ENCODE data around the gene CLIP2.
"Not testable (repeated sequence)": the region's sequence is repeated elsewhere in the genome, so short reads cannot be mapped to it uniquely, and the experiment has no call there.

The CLIP2 gene

GRCh38 chr7:74318043-74318442 lies 28.8 kb downstream of the CLIP2 start:
- Histone ChIP-seq H3K9me3 (ENCODE audit: control insufficient read depth, low read length) (no peaks in the 10 kb centered on the region), H3K4me3 (ENCODE audit: extremely low read depth, insufficient read depth, low read length, poor library complexity, severe bottlenecking) (no peak overlapping the region), H3K27ac (ENCODE audit: low read depth, low read length, severe bottlenecking) (no peak overlapping the region), H3K4me1 (ENCODE audit: control insufficient read depth, insufficient read depth, low read length, poor library complexity, severe bottlenecking) (no peaks in the 10 kb centered on the region), H3K36me3 (ENCODE audit: control insufficient read depth, insufficient read depth, low read length) (peaks cover 65% of the 10 kb centered on the region)
- WGBS, 2 experiments (ENCODE audit: insufficient coverage in 2 of 2): 93 to 96% methylated on average over 4 to 5 of the region's 8 CpGs

GRCh38 chr7:74320645-74321221 lies 31.5 kb downstream of the CLIP2 start:
- Histone ChIP-seq H3K36me3 (ENCODE audit: control insufficient read depth, insufficient read depth, low read length) (peaks cover 82% of the 10 kb centered on the region), H3K27ac (ENCODE audit: low read depth, low read length, severe bottlenecking) (no peak overlapping the region), H3K9me3 (ENCODE audit: control insufficient read depth, low read length) (no peaks in the 10 kb centered on the region), H3K4me3 (ENCODE audit: extremely low read depth, insufficient read depth, low read length, poor library complexity, severe bottlenecking) (no peak overlapping the region), H3K4me1 (ENCODE audit: control insufficient read depth, insufficient read depth, low read length, poor library complexity, severe bottlenecking) (no peaks in the 10 kb centered on the region)
- WGBS, 2 experiments (ENCODE audit: insufficient coverage in 2 of 2): 70 to 72% methylated on average over 6 to 7 of the region's 9 CpGs

GRCh38 chr7:74322892-74323291 lies 33.7 kb downstream of the CLIP2 start:
- not testable (repeated sequence) for H3K4me1 ChIP-seq (ENCODE audit: control insufficient read depth, insufficient read depth, low read length, poor library complexity, severe bottlenecking)
- H3K36me3 ChIP-seq (ENCODE audit: control insufficient read depth, insufficient read depth, low read length): peaks cover 83% of the 10 kb centered on the region
- 92 to 100% methylated on average over 2 to 4 of the region's 9 CpGs for WGBS, 2 experiments (ENCODE audit: insufficient coverage in 2 of 2)

GRCh38 chr7:74324531-74325209 lies 35.5 kb downstream of the CLIP2 start:
- WGBS, 2 experiments (ENCODE audit: insufficient coverage in 2 of 2): 88 to 91% methylated on average over 6 to 7 of the region's 12 CpGs
- no peak overlapping the region for H3K4me3 ChIP-seq (ENCODE audit: extremely low read depth, insufficient read depth, low read length, poor library complexity, severe bottlenecking)
- H3K27ac ChIP-seq (ENCODE audit: low read depth, low read length, severe bottlenecking): no peak overlapping the region
- H3K4me1 ChIP-seq (ENCODE audit: control insufficient read depth, insufficient read depth, low read length, poor library complexity, severe bottlenecking): no peaks in the 10 kb centered on the region
- peaks cover 80% of the 10 kb centered on the region for H3K36me3 ChIP-seq (ENCODE audit: control insufficient read depth, insufficient read depth, low read length)
- H3K9me3 ChIP-seq (ENCODE audit: control insufficient read depth, low read length): no peaks in the 10 kb centered on the region

More at GRCh38 chr7:74322892-74323291, 33.7 kb downstream of the CLIP2 start:
- H3K4me3 ChIP-seq (ENCODE audit: extremely low read depth, insufficient read depth, low read length, poor library complexity, severe bottlenecking); H3K9me3 ChIP-seq (ENCODE audit: control insufficient read depth, low read length); H3K27ac ChIP-seq (ENCODE audit: low read depth, low read length, severe bottlenecking): not testable (repeated sequence)

- Histone ChIP-seq H3K27ac (ENCODE audit: low read depth, low read length, severe bottlenecking) (no peak overlapping the region), H3K9me3 (ENCODE audit: control insufficient read depth, low read length) (no peaks in the 10 kb centered on the region), H3K36me3 (ENCODE audit: control insufficient read depth, insufficient read depth, low read length) (peaks cover 75% of the 10 kb centered on the region), H3K4me1 (ENCODE audit: control insufficient read depth, insufficient read depth, low read length, poor library complexity, severe bottlenecking) (no peaks in the 10 kb centered on the region), H3K4me3 (ENCODE audit: extremely low read depth, insufficient read depth, low read length, poor library complexity, severe bottlenecking) (no peak overlapping the region)
- WGBS, 2 experiments (ENCODE audit: insufficient coverage in 2 of 2): 71 to 88% methylated on average over 4 to 9 of the region's 9 CpGs
Observed at GRCh38 chr7:74325210-74325565, 36.0 kb downstream of the CLIP2 start.

GRCh38 chr7:74329225-74329624 lies 40.0 kb downstream of the CLIP2 start:
- H3K27ac ChIP-seq (ENCODE audit: low read depth, low read length, severe bottlenecking): no peak overlapping the region
- WGBS, 2 experiments (ENCODE audit: insufficient coverage in 2 of 2): 88 to 97% methylated on average over 5 to 7 of the region's 7 CpGs
- H3K36me3 ChIP-seq (ENCODE audit: control insufficient read depth, insufficient read depth, low read length): peaks cover 67% of the 10 kb centered on the region
- H3K9me3 ChIP-seq (ENCODE audit: control insufficient read depth, low read length): no peaks in the 10 kb centered on the region
- no peak overlapping the region for H3K4me3 ChIP-seq (ENCODE audit: extremely low read depth, insufficient read depth, low read length, poor library complexity, severe bottlenecking)
- H3K4me1 ChIP-seq (ENCODE audit: control insufficient read depth, insufficient read depth, low read length, poor library complexity, severe bottlenecking): peaks cover 5% of the 10 kb centered on the region

GRCh38 chr7:74332373-74333176 lies 43.4 kb downstream of the CLIP2 start:
- Histone ChIP-seq H3K27ac (ENCODE audit: low read depth, low read length, severe bottlenecking) (no peak overlapping the region), H3K36me3 (ENCODE audit: control insufficient read depth, insufficient read depth, low read length) (peaks cover 47% of the 10 kb centered on the region), H3K4me1 (ENCODE audit: control insufficient read depth, insufficient read depth, low read length, poor library complexity, severe bottlenecking) (peaks cover 5% of the 10 kb centered on the region), H3K4me3 (ENCODE audit: extremely low read depth, insufficient read depth, low read length, poor library complexity, severe bottlenecking) (no peak overlapping the region), H3K9me3 (ENCODE audit: control insufficient read depth, low read length) (no peaks in the 10 kb centered on the region)
- 97 to 98% methylated on average over 16 to 17 of the region's 17 CpGs for WGBS, 2 experiments (ENCODE audit: insufficient coverage in 2 of 2)

GRCh38 chr7:74334030-74334429 lies 44.8 kb downstream of the CLIP2 start:
- H3K27ac ChIP-seq (ENCODE audit: low read depth, low read length, severe bottlenecking): no peak overlapping the region
- peaks cover 46% of the 10 kb centered on the region for H3K36me3 ChIP-seq (ENCODE audit: control insufficient read depth, insufficient read depth, low read length)
- H3K4me3 ChIP-seq (ENCODE audit: extremely low read depth, insufficient read depth, low read length, poor library complexity, severe bottlenecking): no peak overlapping the region
- H3K9me3 ChIP-seq (ENCODE audit: control insufficient read depth, low read length): no peaks in the 10 kb centered on the region
- H3K4me1 ChIP-seq (ENCODE audit: control insufficient read depth, insufficient read depth, low read length, poor library complexity, severe bottlenecking): peaks cover 5% of the 10 kb centered on the region
- WGBS, 2 experiments (ENCODE audit: insufficient coverage in 2 of 2): 85 to 90% methylated on average over 11 of the region's 11 CpGs

GRCh38 chr7:74337926-74338325 lies 48.7 kb downstream of the CLIP2 start:
- peaks cover 5% of the 10 kb centered on the region for H3K4me1 ChIP-seq (ENCODE audit: control insufficient read depth, insufficient read depth, low read length, poor library complexity, severe bottlenecking)
- H3K4me3 ChIP-seq (ENCODE audit: extremely low read depth, insufficient read depth, low read length, poor library complexity, severe bottlenecking): no peak overlapping the region
- H3K9me3 ChIP-seq (ENCODE audit: control insufficient read depth, low read length): no peaks in the 10 kb centered on the region
- peaks cover 37% of the 10 kb centered on the region for H3K36me3 ChIP-seq (ENCODE audit: control insufficient read depth, insufficient read depth, low read length)
- 94 to 96% methylated on average over 8 of the region's 9 CpGs for WGBS, 2 experiments (ENCODE audit: insufficient coverage in 2 of 2)
- H3K27ac ChIP-seq (ENCODE audit: low read depth, low read length, severe bottlenecking): no peak overlapping the region

GRCh38 chr7:74338366-74339108 lies 49.3 kb downstream of the CLIP2 start:
- WGBS, 2 experiments (ENCODE audit: insufficient coverage in 2 of 2): 97 to 98% methylated on average over 48 to 50 of the region's 52 CpGs
- peaks cover 5% of the 10 kb centered on the region for H3K4me1 ChIP-seq (ENCODE audit: control insufficient read depth, insufficient read depth, low read length, poor library complexity, severe bottlenecking)
- H3K27ac ChIP-seq (ENCODE audit: low read depth, low read length, severe bottlenecking): no peak overlapping the region
- no peak overlapping the region for H3K4me3 ChIP-seq (ENCODE audit: extremely low read depth, insufficient read depth, low read length, poor library complexity, severe bottlenecking)
- no peaks in the 10 kb centered on the region for H3K9me3 ChIP-seq (ENCODE audit: control insufficient read depth, low read length)
- H3K36me3 ChIP-seq (ENCODE audit: control insufficient read depth, insufficient read depth, low read length): peaks cover 36% of the 10 kb centered on the region

Data from mesodermal cell (in vitro differentiated cells).